PFSK-1 (cell line): ENCODE measurements around the gene NID1.

Experiments
- FOXP2 ChIP-seq: optimal IDR thresholded peaks from 2 replicates; pipeline ENCODE3; 2011; ENCODE audit warnings: borderline replicate concordance, control low read depth, inconsistent platforms; ENCODE audit not compliant: insufficient read depth; ENCODE audit errors: extremely low read length, extremely low read depth
- POLR2AphosphoS5 ChIP-seq: IDR thresholded peaks from 2 replicates; pipeline ENCODE4 v1.6.1; 2012; ENCODE audit warnings: low read depth, mild to moderate bottlenecking, control low read depth, low read length, moderate library complexity
- SIN3A ChIP-seq: IDR thresholded peaks from 2 replicates; pipeline ENCODE4 v1.6.1; 2012; ENCODE audit warnings: mild to moderate bottlenecking, low read length, moderate library complexity, borderline replicate concordance; ENCODE audit not compliant: insufficient read depth
- TAF1 ChIP-seq: IDR thresholded peaks from 2 replicates; pipeline ENCODE4 v1.6.1; 2012; ENCODE audit warnings: low read length, control low read depth, borderline replicate concordance; ENCODE audit not compliant: insufficient read depth
- TF ChIP-seq, protein P1 (sequence below), 2 experiments: IDR thresholded peaks; 2 replicates each; pipeline versions ENCODE4 v1.6.1 to v1.8.0; 2011 to 2012; ENCODE audit warnings: low read depth in 2 of 2, low read length in 2 of 2, control low read depth in 1 of 2, inconsistent platforms in 1 of 2, mild to moderate bottlenecking in 1 of 2, moderate library complexity in 1 of 2; ENCODE audit not compliant: insufficient read depth in 1 of 2

DNA sequence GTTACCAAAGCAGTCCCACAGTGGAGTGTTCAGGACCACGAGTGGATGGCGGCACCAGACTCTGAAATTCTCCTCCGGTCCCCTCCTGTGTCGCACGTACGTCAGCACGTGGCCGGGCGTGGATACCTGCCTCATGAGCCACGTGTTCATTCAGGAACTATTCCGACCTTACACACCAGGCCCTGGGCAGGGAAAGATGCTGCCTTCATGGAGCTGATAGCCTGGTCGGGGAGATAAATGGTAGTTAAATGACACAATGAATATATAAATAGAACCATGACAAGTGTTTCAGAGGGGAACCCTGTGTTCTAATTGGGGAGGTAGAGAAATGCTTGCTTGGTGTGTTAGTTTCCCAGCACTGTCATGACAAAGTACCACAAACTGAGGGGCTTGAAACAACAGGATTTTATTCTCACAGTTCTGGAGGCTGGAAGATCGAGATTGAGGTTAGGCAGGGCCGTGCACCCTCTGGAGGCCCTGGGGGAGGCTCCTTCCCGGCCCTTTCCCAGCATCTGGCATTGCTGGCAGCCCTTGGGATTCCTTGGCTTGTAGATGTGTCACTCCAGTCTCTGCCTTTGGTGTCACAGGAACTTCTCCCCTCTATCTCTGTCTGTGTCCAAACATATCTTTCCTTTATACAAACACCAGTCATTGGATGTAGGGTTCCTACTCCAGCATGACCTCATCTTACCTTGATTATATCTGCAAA lies 48.6 kb upstream of the NID1 start:
- TF ChIP-seq TAF1 = no peak
- TF ChIP-seq POLR2AphosphoS5 = no peak
- TF ChIP-seq, protein P1, sequence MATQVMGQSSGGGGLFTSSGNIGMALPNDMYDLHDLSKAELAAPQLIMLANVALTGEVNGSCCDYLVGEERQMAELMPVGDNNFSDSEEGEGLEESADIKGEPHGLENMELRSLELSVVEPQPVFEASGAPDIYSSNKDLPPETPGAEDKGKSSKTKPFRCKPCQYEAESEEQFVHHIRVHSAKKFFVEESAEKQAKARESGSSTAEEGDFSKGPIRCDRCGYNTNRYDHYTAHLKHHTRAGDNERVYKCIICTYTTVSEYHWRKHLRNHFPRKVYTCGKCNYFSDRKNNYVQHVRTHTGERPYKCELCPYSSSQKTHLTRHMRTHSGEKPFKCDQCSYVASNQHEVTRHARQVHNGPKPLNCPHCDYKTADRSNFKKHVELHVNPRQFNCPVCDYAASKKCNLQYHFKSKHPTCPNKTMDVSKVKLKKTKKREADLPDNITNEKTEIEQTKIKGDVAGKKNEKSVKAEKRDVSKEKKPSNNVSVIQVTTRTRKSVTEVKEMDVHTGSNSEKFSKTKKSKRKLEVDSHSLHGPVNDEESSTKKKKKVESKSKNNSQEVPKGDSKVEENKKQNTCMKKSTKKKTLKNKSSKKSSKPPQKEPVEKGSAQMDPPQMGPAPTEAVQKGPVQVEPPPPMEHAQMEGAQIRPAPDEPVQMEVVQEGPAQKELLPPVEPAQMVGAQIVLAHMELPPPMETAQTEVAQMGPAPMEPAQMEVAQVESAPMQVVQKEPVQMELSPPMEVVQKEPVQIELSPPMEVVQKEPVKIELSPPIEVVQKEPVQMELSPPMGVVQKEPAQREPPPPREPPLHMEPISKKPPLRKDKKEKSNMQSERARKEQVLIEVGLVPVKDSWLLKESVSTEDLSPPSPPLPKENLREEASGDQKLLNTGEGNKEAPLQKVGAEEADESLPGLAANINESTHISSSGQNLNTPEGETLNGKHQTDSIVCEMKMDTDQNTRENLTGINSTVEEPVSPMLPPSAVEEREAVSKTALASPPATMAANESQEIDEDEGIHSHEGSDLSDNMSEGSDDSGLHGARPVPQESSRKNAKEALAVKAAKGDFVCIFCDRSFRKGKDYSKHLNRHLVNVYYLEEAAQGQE (IDR thresholded peaks at IDR 0.05; ENCODE audit: insufficient read depth in 1 of 2, low read depth in 2 of 2, low read length in 2 of 2) = no peak
- no peak for TF ChIP-seq SIN3A
- no peak for TF ChIP-seq FOXP2
